Erythroblast (primary cell): ENCODE measurements around the gene SIGLEC12.

Experiments used
- DNase-seq, 2 experiments: peaks; one replicate each; lab custom pipeline; 2025; lab: John Stamatoyannopoulos, UW
- GATA1 ChIP-seq: IDR thresholded peaks from 2 replicates; pipeline ENCODE4 v1.6.1; 2011; ENCODE audit warnings: low read depth, mild to moderate bottlenecking, control low read depth, low read length, moderate library complexity
- POLR2A ChIP-seq: IDR thresholded peaks from 2 replicates; pipeline ENCODE4 v1.6.1; 2011; ENCODE audit warnings: mild to moderate bottlenecking, low read length

Gene SIGLEC12

DNA sequence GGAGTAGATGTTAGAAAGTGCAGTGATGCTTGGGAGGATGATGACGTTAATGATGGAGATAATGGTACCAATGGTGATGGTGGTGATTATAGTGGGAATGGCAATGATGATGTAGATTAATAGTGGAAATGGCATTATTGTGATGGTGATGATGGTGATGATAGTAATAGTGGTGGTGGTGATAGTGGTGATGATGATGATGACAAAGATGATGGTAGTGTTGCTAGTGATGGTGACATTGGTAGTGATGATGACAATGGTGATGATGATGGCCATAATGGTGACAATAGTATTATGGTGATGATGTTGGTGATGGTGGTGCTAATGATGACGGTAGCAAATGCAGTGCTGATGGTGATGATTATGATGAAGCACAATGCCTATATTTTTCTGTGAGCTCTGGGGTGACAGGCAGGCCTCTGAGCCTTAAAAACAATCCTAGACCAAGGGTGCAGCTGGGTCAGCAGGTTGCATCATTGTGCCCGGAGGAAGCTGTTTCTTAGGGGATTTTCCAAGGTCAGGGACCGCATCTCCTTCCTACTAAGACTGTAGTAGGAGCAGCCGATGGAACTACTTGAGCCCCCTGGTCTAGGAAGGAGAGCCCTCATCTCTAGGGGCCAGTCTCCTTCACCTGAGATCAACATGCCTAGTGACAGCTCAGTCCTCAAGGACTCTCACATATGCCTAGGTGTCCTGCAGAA lies 15.5 kb downstream of the SIGLEC12 start:
- TF ChIP-seq GATA1: no peak
- TF ChIP-seq POLR2A: no peak

GRCh38 chr19:51480590-51480989 lies 21.0 kb downstream of the SIGLEC12 start:
- no peak for TF ChIP-seq GATA1
- no peak for TF ChIP-seq POLR2A
- peak; percentile 40 to 58 for DNase-seq

More for the DNA sequence above, 15.5 kb downstream of the SIGLEC12 start:
- no peak for DNase-seq

DNA sequence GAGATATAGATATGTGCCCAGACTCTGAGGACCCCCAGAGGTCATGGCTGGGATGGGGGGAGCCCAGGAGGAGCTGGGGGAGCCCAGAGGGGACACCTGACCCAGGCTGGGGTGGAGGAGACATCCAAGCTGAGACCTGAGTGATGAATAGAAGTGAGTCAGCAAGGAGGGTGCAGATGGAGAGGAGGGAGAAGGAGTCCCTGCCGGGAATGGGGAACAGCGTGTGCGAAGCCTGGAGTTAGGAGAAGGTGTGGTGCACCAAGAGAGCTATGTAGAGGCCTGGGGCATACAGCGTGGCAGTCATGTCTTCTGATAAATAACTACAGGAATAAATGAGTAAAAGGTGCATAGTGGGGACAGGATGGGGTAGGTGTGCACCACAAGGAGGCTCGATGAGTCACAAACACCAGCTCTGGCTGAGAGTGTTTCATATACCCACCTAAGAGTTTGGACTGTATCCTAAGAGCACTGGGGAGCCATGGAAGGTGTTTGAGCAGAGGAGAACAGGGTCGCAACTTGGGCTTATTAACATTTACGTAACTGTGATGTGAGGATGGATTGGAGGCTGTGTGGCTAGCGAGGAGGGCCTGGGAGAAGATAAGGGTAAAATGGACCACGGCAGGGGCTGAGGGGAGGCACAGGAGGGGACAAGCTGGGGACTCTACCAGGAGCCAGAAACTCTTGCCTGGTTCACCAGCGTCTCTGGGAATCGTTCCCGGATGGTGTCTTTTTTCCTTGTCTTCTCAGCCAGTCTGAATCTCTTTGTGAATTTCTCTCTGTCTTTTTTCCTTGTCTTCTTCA lies 21.9 kb downstream of the SIGLEC12 start:
- TF ChIP-seq POLR2A (no peak), GATA1 (no peak)
- no peak for DNase-seq

DNA sequence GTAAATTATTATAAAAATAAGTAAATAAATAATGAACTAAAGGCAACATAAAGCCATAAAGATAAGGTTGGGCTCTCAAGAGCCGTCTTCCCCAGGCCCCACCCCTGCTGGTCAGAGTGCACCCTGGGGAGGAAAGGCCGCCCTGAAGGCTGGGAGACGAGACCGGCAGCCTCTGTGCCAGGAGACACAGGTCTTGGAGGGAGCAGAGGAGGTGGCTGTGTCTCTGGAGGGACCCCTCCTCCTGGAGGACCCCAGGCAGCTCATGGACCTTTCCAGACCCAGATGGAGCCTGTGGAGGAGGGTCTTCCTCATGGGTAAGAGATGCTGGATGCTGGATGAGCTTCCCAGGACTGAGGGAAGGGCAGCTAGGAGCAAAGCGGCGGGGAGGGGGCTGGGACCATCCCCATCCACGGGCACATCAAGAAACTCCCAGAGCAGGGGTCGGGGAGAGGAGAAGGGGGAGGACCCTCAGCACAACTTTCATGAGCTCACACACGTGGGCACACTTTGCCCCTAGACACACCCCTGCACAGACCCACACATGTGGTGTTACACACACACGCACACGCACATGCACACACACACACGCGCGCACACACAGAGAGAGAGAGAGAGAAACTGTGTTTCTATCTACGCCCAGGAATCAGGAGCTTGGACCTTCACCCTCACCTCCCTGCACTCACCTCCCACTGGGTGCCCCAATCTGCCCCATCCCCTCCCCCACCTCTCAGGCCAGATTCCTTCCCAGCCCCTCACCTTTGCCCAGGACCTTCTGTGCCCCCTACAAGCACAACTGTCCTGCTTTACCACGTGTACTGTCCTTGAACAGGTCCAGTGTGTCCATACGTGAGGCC lies 23.0 kb downstream of the SIGLEC12 start, which contains the start of gene CEACAM18:
Gene CEACAM18 (plus strand): TSS at position 159 of the 854 bp plus-strand sequence.
- TF ChIP-seq POLR2A (no peak), GATA1 (no peak)
- DNase-seq: no peak

DNA sequence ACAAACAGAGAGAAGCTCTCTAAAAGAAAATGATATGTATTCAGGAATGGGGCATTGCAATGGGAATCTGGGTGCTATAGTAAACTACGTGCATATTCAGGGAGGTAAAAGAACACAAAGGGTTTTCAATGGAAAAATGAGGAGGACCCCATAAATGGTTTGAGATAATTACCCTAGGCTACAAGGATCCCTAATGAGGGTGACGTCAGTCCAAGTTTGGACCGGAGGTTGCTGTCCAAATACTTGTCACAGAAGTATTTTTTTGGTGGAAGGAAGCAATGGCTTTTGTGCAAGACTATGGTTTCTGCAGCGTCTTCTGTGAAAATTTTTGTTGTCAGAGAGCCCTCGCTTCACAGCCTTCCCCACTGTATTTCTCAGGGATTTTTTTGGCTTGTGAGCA lies 24.3 kb downstream of the SIGLEC12 start:
- DNase-seq: no peak
- TF ChIP-seq GATA1 (no peak), POLR2A (no peak)

DNA sequence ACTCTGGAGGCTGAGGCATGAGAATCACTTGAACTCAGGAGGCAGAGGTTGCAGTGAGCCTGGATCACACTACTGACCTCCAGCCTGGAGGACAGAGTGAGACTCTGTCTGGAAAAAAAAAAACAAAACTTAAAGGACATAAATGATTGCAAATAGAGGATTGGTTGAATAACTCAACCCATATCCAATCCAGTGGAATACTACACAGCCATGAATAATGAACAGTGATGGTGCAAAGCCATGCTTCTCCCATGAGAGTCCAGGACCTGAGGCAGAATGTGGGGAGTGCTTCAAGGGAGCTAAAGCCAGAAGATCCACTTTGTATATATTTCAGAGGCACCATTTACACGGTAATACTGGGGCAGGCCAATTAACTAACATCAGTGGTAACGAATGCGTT lies 25.4 kb downstream of the SIGLEC12 start:
- DNase-seq: no peak
- no peak for TF ChIP-seq GATA1
- TF ChIP-seq POLR2A: no peak

DNA sequence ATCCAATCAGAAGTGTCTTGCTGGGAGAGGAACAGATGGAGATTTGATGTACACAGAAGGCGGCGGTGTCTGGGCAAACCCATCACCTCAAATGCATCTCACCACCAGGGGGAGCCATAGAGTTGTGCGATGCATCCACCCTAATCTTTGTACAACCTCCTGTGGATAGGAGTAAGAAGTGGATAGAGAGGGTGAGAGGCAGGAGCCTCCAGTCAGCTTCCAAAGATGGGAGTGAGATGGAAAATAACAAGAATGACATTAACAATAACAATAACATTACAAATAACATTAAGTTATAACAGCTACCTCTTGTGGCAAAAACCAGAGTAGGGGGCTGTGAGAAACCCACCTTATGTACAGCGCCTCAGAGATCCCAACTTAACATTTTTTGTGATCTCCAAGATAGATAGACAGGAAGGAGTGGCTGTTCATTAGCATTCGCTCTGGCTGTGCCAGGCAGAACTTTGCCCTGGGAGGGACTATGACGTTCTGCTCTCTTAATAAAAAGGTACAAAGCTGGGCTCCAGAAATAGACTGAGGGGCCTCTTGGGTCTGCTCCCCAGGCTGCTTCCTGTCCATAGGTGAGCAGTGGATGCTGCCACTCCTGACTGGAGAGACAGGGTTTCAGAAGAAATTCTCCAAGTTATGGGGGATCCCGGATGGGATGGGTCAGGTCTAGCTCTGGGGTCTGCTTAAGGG lies 28.4 kb downstream of the SIGLEC12 start:
- TF ChIP-seq GATA1 (no peak), POLR2A (no peak)
- peak; percentile 82 to 93 for DNase-seq

- DNase-seq: no peak
- TF ChIP-seq GATA1 (no peak), POLR2A (no peak)
Observed at GRCh38 chr19:51472607-51473006, 29.0 kb downstream of the SIGLEC12 start.

DNA sequence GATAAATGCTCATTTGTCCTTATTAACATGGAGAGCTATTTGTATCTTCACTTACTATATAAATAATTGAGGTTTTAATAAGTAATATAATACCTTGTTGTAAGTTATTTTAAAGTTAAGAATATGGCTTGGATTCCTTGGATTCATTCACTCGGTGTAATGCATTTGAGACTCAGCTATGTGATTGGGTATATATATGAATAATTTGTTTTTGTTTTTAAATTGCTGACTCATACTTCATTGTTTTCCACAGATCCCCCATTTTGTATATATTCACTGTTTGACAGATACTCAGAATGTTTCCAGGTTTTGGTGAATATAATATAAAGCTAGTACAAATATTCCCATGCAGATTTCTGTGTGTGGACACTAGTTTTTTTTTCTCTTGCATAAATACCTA lies 30.1 kb downstream of the SIGLEC12 start:
- TF ChIP-seq POLR2A (no peak), GATA1 (no peak)
- DNase-seq: no peak

GRCh38 chr19:51470966-51471365 lies 30.6 kb downstream of the SIGLEC12 start:
- TF ChIP-seq POLR2A (no peak), GATA1 (no peak)
- peak in 1 of 2 experiments; percentile 49 for DNase-seq

DNA sequence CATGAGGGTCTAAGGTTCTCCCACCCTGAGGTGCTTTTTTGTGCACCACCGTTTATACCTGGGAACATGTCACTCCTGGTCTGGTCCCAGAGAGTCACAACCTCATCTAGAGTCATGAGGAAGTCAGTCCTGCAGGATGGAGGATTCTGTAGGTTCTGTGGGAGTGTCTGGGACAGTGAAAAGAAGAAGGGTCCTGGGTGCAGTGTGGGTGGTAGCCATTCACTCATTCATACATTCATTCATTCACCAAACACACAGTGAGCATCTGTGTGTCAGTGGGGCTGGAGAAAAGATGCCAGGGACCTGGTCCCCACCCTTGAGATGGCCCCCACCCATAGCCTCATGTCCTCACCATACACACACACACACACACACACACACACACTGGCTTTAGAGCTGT lies 32.0 kb downstream of the SIGLEC12 start:
- DNase-seq: no peak
- TF ChIP-seq GATA1 (no peak), POLR2A (no peak)

DNA sequence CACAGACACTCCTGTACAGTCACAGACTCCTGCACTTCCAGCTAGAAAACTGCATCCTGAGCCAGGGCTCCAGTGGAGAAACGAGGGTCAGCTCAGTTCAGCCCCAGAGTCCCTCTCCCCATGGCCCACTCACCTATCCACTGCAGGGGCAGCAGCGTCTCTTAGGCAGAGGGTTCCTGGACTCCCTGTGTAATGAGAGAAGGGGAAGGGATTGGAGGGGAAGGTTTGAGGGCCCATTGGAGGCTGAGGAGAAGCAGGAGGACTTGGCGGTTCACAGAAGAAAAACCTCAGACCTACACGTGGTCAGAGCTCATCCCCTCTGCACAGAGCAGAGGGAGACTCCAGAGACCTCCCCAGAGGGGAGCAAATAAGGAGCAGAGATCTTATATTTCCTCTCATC lies 32.4 kb downstream of the SIGLEC12 start:
- no peak for DNase-seq
- TF ChIP-seq GATA1 (no peak), POLR2A (no peak)

DNA sequence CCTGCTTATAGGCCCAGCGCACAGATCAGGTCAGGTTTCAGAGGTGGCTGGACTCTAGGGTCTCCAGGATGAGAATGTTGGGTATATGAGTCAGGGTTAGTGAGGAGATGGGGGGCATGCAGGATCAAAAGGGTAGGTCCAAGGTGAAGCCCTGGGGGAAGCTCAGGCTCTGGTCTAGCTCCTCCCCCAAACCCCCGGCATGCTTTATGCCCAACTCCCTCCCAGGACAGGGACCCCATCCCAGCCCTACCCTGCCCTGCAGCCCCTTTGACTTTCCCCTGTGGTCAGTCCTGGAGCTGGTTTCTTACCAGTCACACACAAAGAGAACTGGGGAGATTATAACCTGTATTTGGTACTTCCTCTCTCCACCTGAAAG lies 33.1 kb downstream of the SIGLEC12 start:
- DNase-seq: no peak
- TF ChIP-seq GATA1 (no peak), POLR2A (no peak)
